Measurements from ENCODE around the gene PDZRN4.
"Not testable (repeated sequence)": the region's sequence is repeated elsewhere in the genome, so short reads cannot be mapped to it uniquely, and the experiment has no call there.

PDZRN4 gene

GRCh38 chr12:41188058-41188840, at the start of gene PDZRN4:
Gene PDZRN4, plus strand, starts transcription at chr12:41188320.
- peak; percentile 22 for DNase-seq (ENCODE audit: low spot score)

GRCh38 chr12:41140117-41140516, 48.0 kb upstream of the PDZRN4 start:
- no peak for DNase-seq (ENCODE audit: low spot score)

GRCh38 chr12:41141104-41141503, 47.0 kb upstream of the PDZRN4 start:
- DNase-seq (ENCODE audit: low spot score), result no peak

GRCh38 chr12:41142376-41142775, 45.7 kb upstream of the PDZRN4 start:
- no peak for DNase-seq (ENCODE audit: low spot score)

GRCh38 chr12:41151793-41152192, 36.3 kb upstream of the PDZRN4 start:
- no peak for DNase-seq (ENCODE audit: low spot score)

GRCh38 chr12:41162461-41162860, 25.7 kb upstream of the PDZRN4 start:
- no peak for DNase-seq (ENCODE audit: low spot score)

- DNase-seq (ENCODE audit: low spot score), result no peak
These were observed 20.4 kb upstream of the PDZRN4 start for GRCh38 chr12:41167701-41168100.

GRCh38 chr12:41174602-41175001, 13.5 kb upstream of the PDZRN4 start:
- DNase-seq (ENCODE audit: low spot score), result no peak

- not testable (repeated sequence) for DNase-seq (ENCODE audit: low spot score)
These were observed 8.6 kb upstream of the PDZRN4 start for GRCh38 chr12:41179507-41179906.

- DNase-seq (ENCODE audit: low spot score), result no peak
These were observed 3.3 kb upstream of the PDZRN4 start for GRCh38 chr12:41184864-41185263.

- DNase-seq (ENCODE audit: low spot score), result no peak
These were observed 2.1 kb upstream of the PDZRN4 start for GRCh38 chr12:41186026-41186425.

- DNase-seq (ENCODE audit: low spot score), result no peak
These were observed 798 bp downstream of the PDZRN4 start for GRCh38 chr12:41188841-41189394.

GRCh38 chr12:41189395-41190251, 1.5 kb downstream of the PDZRN4 start:
- peak; percentile 33 for DNase-seq (ENCODE audit: low spot score)

GRCh38 chr12:41190338-41190737, 2.2 kb downstream of the PDZRN4 start:
- DNase-seq (ENCODE audit: low spot score), result peak; percentile 77

GRCh38 chr12:41191549-41191948, 3.4 kb downstream of the PDZRN4 start:
- not testable (repeated sequence) for DNase-seq (ENCODE audit: low spot score)

GRCh38 chr12:41193311-41193710, 5.2 kb downstream of the PDZRN4 start:
- no peak for DNase-seq (ENCODE audit: low spot score)

- DNase-seq (ENCODE audit: low spot score), result no peak
These were observed 13.9 kb downstream of the PDZRN4 start for GRCh38 chr12:41202051-41202450.

GRCh38 chr12:41205070-41205709, 17.1 kb downstream of the PDZRN4 start:
- DNase-seq (ENCODE audit: low spot score), result peak; percentile 31

GRCh38 chr12:41206298-41206697, 18.2 kb downstream of the PDZRN4 start:
- no peak for DNase-seq (ENCODE audit: low spot score)

- DNase-seq (ENCODE audit: low spot score), result no peak
These were observed 23.3 kb downstream of the PDZRN4 start for GRCh38 chr12:41211448-41211847.

GRCh38 chr12:41212625-41213024, 24.5 kb downstream of the PDZRN4 start:
- DNase-seq (ENCODE audit: low spot score), result peak; percentile 8

GRCh38 chr12:41213107-41213506, 25.0 kb downstream of the PDZRN4 start:
- peak; percentile 32 for DNase-seq (ENCODE audit: low spot score)

Measured in Ammon's horn (tissue), 1 donor.